ENCODE results near the gene ICAM2. TPM values are rescaled to one million over a fixed set of nuclear protein-coding genes. Genes with fewer than 3 reads are reported as not detected.

The ICAM2 gene
- polyA plus RNA-seq, 3 donors = 26.0 to 33.1 (median 28.8) TPM

- no peak for DNase-seq
These were observed 20.5 kb downstream of the ICAM2 start for GRCh38 chr17:63999680-64000531.

- no peak for DNase-seq
These were observed 21.4 kb downstream of the ICAM2 start for GRCh38 chr17:63998721-63999679.

GRCh38 chr17:63998050-63998720 is 22.2 kb downstream of the ICAM2 start, which contains the start of gene PRR29:
Gene PRR29 (plus strand): TSS chr17:63998351. CDS start chr17:63998365, 14 bp downstream.
- DNase-seq = peak; percentile 78

GRCh38 chr17:63997341-63998048 is 22.9 kb downstream of the ICAM2 start:
- DNase-seq = no peak

- DNase-seq = no peak
These were observed 23.8 kb downstream of the ICAM2 start for GRCh38 chr17:63996430-63997182.

GRCh38 chr17:63995626-63996025 is 24.8 kb downstream of the ICAM2 start:
- DNase-seq = no peak

- DNase-seq = no peak
These were observed 27.0 kb downstream of the ICAM2 start for GRCh38 chr17:63993368-63993985.

GRCh38 chr17:63991611-63992010 is 28.8 kb downstream of the ICAM2 start:
- DNase-seq = no peak

- DNase-seq = no peak
These were observed 30.6 kb downstream of the ICAM2 start for GRCh38 chr17:63989622-63990345.

- DNase-seq = peak; percentile 59
These were observed 31.5 kb downstream of the ICAM2 start for GRCh38 chr17:63988741-63989621.

GRCh38 chr17:63988127-63988478 is 32.3 kb downstream of the ICAM2 start:
- DNase-seq = no peak

GRCh38 chr17:63987221-63988126 is 33.0 kb downstream of the ICAM2 start:
- DNase-seq = no peak

GRCh38 chr17:63986821-63987220 is 33.6 kb downstream of the ICAM2 start:
- no peak for DNase-seq

- DNase-seq = no peak
These were observed 34.9 kb downstream of the ICAM2 start for GRCh38 chr17:63985387-63986140.

- DNase-seq = no peak
These were observed 35.6 kb downstream of the ICAM2 start for GRCh38 chr17:63984651-63985386.

- no peak for DNase-seq
These were observed 36.2 kb downstream of the ICAM2 start for GRCh38 chr17:63984236-63984635.

All from renal pelvis (tissue), 4 donors.